ENCODE data around the gene HSDL1.

DNA sequence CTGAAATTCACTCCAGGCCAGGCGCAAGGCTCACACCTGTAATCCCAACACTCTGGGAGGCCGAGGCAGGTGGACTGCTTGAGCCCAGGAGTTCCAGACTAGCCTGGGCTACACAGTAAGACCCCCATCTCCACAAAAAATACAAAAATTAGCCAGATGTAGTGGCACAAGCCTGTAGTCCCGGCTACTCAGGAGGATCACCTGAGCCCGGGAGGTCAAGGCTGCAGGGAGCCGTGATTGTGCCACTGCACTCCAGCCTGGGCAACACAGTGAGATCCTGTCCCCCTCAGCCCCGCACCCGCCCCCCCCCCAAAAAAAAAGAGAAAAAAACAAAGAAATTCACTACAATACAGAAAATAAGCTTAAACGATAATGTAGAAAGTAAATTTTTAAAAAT is 59.7 kb downstream of the HSDL1 start:
- TF ChIP-seq, protein P1, sequence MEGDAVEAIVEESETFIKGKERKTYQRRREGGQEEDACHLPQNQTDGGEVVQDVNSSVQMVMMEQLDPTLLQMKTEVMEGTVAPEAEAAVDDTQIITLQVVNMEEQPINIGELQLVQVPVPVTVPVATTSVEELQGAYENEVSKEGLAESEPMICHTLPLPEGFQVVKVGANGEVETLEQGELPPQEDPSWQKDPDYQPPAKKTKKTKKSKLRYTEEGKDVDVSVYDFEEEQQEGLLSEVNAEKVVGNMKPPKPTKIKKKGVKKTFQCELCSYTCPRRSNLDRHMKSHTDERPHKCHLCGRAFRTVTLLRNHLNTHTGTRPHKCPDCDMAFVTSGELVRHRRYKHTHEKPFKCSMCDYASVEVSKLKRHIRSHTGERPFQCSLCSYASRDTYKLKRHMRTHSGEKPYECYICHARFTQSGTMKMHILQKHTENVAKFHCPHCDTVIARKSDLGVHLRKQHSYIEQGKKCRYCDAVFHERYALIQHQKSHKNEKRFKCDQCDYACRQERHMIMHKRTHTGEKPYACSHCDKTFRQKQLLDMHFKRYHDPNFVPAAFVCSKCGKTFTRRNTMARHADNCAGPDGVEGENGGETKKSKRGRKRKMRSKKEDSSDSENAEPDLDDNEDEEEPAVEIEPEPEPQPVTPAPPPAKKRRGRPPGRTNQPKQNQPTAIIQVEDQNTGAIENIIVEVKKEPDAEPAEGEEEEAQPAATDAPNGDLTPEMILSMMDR (IDR thresholded peaks at IDR 0.05; ENCODE audit: low read depth, low read length), result no peak
- TF ChIP-seq, protein P2, sequence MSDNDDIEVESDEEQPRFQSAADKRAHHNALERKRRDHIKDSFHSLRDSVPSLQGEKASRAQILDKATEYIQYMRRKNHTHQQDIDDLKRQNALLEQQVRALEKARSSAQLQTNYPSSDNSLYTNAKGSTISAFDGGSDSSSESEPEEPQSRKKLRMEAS (IDR thresholded peaks at IDR 0.05; ENCODE audit: low read depth, low read length), result no peak
- TF ChIP-seq POLR2A (IDR thresholded peaks at IDR 0.05; ENCODE audit: extremely low read depth, insufficient read length) (no peak), MYC (IDR thresholded peaks at IDR 0.05; ENCODE audit: low read depth, low read length) (no peak)
